ENCODE data around the gene LRP1B.

The LRP1B gene

GRCh38 chr2:141770530-141770929 lies 360.3 kb downstream of the LRP1B start:
- DNase-seq (ENCODE audit: low spot score): no peak

DNA sequence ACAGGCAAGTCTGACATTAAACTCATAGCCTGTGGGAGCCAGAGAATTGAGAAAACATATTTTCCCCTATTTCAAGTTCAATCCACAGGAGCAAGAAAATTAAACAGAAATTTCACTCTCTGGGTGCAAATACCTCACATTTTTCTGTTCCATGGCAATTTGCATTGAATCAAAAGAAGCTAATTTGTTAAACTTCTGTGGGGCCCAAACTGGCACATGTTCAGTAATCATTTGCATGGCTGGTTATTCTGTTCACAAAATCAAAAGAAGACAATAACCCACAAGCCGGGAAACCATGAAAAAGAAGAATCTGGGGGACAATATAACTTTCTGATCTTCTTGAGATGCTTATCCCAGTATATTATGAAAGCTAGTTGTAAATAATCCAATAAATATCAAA lies 363.1 kb downstream of the LRP1B start:
- DNase-seq (ENCODE audit: low spot score): no peak

GRCh38 chr2:141767051-141767450 lies 363.8 kb downstream of the LRP1B start:
- no peak for DNase-seq (ENCODE audit: low spot score)

- no peak for DNase-seq (ENCODE audit: low spot score)
Observed at GRCh38 chr2:141766225-141766624, 364.6 kb downstream of the LRP1B start.

GRCh38 chr2:141748616-141749015 lies 382.2 kb downstream of the LRP1B start:
- no peak for DNase-seq (ENCODE audit: low spot score)

- no peak for DNase-seq (ENCODE audit: low spot score)
Observed at GRCh38 chr2:141741652-141742051, 389.2 kb downstream of the LRP1B start.

- no peak for DNase-seq (ENCODE audit: low spot score)
Observed at GRCh38 chr2:141737492-141738255, 393.1 kb downstream of the LRP1B start.

- no peak for DNase-seq (ENCODE audit: low spot score)
Observed at GRCh38 chr2:141736466-141736865, 394.4 kb downstream of the LRP1B start.

DNA sequence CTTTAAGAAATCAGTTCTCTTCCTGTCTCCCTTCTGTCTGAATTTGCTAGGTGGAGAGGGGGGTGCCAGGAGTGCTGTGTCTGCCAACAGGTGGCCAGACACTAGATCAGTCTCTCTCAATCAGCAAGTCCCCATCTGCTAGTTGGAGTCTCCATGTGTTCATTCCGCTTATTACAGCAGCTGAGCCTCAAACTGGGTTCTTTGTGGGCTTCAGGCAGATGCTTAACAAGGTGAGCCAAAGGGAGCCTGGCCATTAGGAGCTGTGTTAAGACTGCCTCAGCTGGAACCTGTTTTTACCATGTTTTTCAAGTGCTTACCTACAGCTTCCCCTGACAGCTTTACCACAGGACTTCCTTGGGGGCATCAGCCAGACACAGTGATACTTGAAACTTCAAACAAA lies 401.9 kb downstream of the LRP1B start:
- DNase-seq (ENCODE audit: low spot score): peak; percentile 30

DNA sequence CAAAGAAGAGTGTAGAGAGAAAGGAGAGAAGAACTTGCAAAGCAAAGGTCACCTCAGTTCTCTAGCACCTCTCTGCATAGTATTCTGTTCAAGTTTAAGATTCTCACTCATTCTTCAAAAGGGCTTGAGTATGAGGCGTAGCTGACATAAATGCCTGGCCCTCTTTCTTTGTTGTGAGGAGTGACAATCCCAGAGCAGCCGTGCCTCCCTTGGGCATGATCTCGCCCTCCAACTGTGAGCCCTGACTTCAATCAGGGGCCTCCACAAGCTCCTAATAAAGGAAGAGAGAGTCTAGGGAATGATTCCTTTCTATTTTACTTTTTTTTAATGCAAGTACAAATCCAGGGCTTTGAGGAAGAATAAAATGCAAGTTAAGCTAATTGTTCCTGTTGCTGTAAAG lies 402.7 kb downstream of the LRP1B start:
- no peak for DNase-seq (ENCODE audit: low spot score)

DNA sequence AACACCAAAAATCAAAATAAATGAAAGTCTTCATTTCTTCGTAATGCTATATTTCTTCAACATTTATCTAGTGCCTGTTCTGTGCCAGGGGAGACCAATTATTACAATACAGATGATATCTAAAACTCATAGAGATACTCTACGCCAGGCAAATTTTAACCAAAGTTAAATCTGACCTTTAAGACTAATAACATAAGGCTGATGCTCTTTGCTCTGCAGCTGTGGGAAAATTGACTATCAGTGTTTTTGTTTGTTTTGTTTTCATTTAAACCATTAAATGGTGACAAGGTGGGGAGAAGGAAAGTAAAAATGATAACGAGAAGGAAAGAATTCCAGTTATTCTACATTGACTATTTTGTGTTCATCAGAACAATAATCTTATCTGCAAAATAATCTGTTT lies 406.4 kb downstream of the LRP1B start:
- no peak for DNase-seq (ENCODE audit: low spot score)

DNA sequence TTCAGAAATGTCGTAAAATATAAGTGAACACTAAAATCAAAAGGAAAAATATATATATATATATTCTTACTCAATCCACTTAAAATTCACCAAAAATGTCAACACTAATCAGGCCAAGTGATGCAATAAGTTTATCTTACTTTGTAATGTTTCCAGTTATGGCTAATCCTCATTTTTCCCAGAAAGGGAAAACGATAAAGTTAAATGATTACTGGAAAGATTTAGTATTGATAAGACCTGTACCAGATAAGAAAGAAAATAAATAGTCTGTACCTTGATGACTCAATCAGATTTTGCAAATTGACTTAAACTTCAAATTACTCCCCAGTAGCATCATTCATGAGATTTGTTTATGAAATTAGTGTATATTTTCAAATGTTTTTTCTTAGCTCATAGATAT lies 407.0 kb downstream of the LRP1B start:
- DNase-seq (ENCODE audit: low spot score): no peak

GRCh38 chr2:141720476-141720875 lies 410.3 kb downstream of the LRP1B start:
- no peak for DNase-seq (ENCODE audit: low spot score)

DNA sequence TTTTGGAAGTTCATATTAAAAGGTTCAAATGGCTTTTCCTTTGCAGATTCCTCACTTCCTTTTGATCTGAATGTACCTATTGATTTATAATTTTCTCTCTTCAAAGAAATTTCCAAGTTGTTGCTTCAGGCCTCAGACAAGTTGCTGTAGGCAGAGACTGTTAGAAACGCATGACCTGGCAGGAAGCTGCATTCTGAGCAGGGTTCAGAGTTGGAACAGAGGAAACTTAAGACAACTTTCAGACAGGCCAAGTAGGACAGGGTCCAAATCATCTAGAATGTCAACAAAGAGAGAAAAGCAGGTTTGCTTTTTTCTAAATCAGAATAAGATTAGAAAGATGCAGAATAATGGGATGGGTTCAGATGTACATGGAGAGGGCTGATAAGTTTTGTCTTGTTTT lies 416.3 kb downstream of the LRP1B start:
- no peak for DNase-seq (ENCODE audit: low spot score)

GRCh38 chr2:141711627-141712026 lies 419.2 kb downstream of the LRP1B start:
- DNase-seq (ENCODE audit: low spot score): no peak

- no peak for DNase-seq (ENCODE audit: low spot score)
Observed at GRCh38 chr2:141710589-141711239, 420.1 kb downstream of the LRP1B start.

- DNase-seq (ENCODE audit: low spot score): no peak
Observed at GRCh38 chr2:141709756-141710155, 421.1 kb downstream of the LRP1B start.

GRCh38 chr2:141707486-141707885 lies 423.3 kb downstream of the LRP1B start:
- DNase-seq (ENCODE audit: low spot score): peak; percentile 52

DNA sequence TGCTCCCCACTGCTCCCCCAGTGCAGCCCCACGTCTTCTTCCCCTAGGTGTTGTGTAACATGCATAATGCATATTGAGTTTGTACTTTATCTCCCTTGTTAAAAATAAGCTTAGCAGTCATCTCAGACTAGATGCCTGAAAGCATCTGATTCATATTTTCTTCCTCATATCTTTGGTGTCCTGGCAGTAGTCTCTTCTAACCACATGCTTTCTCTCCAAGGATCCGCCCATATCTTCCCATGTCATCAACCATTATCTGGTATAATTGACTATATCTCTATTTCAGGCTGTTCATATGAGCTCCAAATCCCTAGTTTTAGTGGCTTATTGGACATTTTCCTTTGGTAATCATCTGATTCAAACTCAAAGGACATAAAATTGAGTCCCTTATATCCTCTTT lies 426.3 kb downstream of the LRP1B start:
- no peak for DNase-seq (ENCODE audit: low spot score)

DNA sequence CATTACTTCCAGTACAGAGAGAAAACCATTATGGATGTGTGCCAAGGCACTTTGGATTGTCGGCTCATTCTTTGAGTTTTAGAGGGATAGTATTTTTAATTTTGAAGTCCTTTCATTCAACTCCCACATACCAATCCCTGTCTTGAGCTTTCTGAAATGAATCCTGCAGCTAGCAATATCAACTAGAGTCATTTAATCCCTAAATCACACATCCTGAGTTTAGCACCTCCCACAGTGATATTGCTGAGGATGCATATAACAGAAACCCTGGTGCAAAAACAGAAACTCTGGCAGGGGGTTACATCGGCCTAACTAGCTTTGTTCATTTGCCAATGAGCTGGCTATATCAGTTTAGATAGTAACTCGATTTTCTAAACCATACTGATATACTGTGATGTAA lies 427.3 kb downstream of the LRP1B start:
- DNase-seq (ENCODE audit: low spot score): no peak

DNA sequence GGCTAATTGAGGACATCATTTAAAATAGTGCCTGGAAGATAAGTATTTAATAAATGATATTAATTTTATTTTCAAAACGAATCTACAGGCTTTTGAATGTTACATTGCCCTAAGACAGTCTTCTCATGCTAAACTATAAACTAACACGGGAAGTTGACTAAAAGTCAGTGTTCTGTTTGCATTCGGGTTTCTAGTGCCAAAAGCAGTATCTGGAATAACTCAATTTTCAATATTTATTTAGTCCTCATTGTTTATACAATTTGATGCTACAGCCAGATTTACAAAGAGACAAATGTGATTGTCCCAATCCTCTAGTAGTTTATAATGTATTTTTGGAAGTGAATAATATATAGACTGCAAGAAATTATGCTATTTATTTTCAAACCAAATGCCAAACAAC lies 429.2 kb downstream of the LRP1B start:
- DNase-seq (ENCODE audit: low spot score): no peak

GRCh38 chr2:141699573-141699972 lies 431.2 kb downstream of the LRP1B start:
- DNase-seq (ENCODE audit: low spot score): no peak

DNA sequence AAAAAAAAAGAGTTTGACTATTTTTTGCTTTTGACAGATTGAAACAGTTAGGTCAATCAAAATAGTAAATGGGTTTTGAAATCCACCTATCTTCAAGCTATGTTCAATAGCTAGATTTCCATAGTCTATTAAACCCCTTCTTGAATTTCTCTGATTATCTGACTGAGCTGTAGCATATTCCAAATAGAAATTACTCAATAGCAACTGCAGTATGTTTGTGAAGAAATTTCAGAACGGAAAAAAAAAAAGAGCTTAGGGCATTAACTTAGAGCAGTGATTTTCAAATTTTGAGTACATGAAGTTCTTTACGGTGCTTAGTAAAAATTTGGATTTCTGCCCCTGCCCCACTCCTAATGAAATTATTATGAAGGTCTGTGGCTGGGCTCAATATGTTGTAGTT lies 432.3 kb downstream of the LRP1B start:
- DNase-seq (ENCODE audit: low spot score): no peak

DNA sequence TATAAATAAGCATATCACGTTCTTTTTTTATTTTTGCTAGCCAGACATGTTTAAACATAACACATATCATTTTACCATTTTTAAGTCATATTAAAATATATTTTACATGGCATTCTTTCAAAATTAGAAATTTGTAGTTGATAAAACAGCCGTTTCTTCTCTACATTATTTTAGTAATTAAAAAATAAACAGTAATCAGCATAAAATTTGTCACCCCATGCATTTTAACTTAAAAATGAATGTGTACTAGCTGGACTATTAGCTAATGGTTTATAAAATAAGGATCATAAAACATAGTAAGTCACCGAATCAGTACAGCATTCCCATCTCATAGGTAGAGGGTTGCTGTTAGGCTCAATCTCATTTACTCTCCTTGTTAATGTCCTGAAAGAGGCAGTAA lies 433.8 kb downstream of the LRP1B start:
- no peak for DNase-seq (ENCODE audit: low spot score)

Data from pons (tissue), 1 donor.